KOPT-K1 (cell line): ENCODE results near the gene PHF19.

Source experiments
- H3K27ac ChIP-seq: fragments of 200-600 bp; sonication (generic); 2 replicates; pipeline ENCODE4 v1.5.1; 2016; ENCODE audit warnings: antibody characterized with exemption, mild to moderate bottlenecking, low read depth, low read length; ENCODE audit not compliant: poor library complexity, severe bottlenecking
- H3K36me3 ChIP-seq: fragments of 200-600 bp; sonication (generic); 2 replicates; pipeline ENCODE4 v1.5.1; 2017; ENCODE audit warnings: antibody characterized with exemption, mild to moderate bottlenecking, low read length, moderate library complexity; ENCODE audit not compliant: insufficient read depth
- H3K9me3 ChIP-seq: fragments of 200-600 bp; sonication (generic); 2 replicates; pipeline ENCODE4 v1.5.1; 2017; ENCODE audit warnings: antibody characterized with exemption, low read length, mild to moderate bottlenecking; ENCODE audit not compliant: insufficient read depth, poor library complexity, severe bottlenecking

The PHF19 gene

DNA sequence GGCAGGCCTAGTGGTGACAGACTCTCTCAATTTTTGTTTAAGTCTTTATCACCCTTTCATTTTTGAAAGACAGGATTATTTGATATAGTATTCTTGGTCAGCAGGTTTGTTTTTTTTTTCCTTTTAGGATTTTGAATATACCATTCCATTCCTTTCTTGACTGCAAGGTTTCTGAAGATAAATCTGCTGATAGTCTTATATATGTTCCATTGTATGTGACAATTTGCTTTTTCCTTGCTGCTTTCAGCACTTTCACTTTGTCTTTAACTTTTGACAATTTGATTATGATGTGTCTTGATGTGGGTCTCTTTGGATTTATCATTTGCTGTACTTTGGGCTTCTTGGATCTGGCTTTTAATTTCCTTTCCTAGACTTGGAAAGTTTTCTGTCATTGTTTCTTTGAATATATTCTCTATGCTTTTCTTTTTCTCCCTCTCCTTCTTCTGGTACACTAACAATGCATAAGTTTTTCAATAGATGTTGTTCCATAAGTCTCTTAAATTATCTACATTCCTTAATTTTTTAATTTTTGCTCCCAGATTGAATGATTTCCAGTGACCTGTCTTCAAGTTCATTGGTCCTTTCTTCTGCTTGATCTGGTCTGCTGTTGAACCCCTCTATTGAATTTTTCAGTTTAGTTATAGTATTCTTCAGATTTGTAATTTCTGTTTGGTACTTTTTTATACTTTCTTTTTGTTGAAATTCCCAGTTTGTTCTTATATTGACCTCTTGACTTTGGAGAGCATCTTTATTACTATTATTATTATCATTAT, 69.2 kb downstream of the PHF19 start:
- Histone ChIP-seq H3K9me3 (peaks cover 31% of the 10 kb centered on the region), H3K36me3 (no peaks in the 10 kb centered on the region), H3K27ac (no peak overlapping the region)
